ENCODE measurements around the gene PRCD.

Gene PRCD

GRCh38 chr17:76539631-76540271, at the start of gene PRCD:
PRCD (plus strand) TSS chr17:76540044; CDS start chr17:76540142, 98 bp downstream.
- TF ChIP-seq CTCF (IDR thresholded peaks at IDR 0.05; ENCODE audit: low read depth, low read length): no peak
- peak within 1 kb of the TSS; percentile 33; the same call in 1 of the 2 replicates for H3K4me3 ChIP-seq (ENCODE audit: low read depth, low read length)

GRCh38 chr17:76490112-76490710, 49.6 kb upstream of the PRCD start:
- H3K4me3 ChIP-seq (ENCODE audit: low read depth, low read length): no peak overlapping the region
- TF ChIP-seq CTCF (IDR thresholded peaks at IDR 0.05; ENCODE audit: low read depth, low read length): no peak

- no peak for TF ChIP-seq CTCF (IDR thresholded peaks at IDR 0.05; ENCODE audit: low read depth, low read length)
Measured at GRCh38 chr17:76491271-76492122, 48.3 kb upstream of the PRCD start.

GRCh38 chr17:76492123-76492988, 47.5 kb upstream of the PRCD start:
- no peak overlapping the region for H3K4me3 ChIP-seq (ENCODE audit: low read depth, low read length)
- TF ChIP-seq CTCF (IDR thresholded peaks at IDR 0.05; ENCODE audit: low read depth, low read length): no peak

More at GRCh38 chr17:76491271-76492122, 48.3 kb upstream of the PRCD start:
- no peak overlapping the region for H3K4me3 ChIP-seq (ENCODE audit: low read depth, low read length)

GRCh38 chr17:76492989-76493501, 46.8 kb upstream of the PRCD start:
- TF ChIP-seq CTCF (IDR thresholded peaks at IDR 0.05; ENCODE audit: low read depth, low read length): no peak
- H3K4me3 ChIP-seq (ENCODE audit: low read depth, low read length): no peak overlapping the region

GRCh38 chr17:76493505-76494167, 46.2 kb upstream of the PRCD start:
- no peak overlapping the region for H3K4me3 ChIP-seq (ENCODE audit: low read depth, low read length)
- TF ChIP-seq CTCF (IDR thresholded peaks at IDR 0.05; ENCODE audit: low read depth, low read length): no peak

All from WI38 (cell line).